IPS-NIHi7 (cell line): ENCODE measurements around the gene CTNNA3.

Source experiments
- DNase-seq: peaks from one replicate; pipeline ENCODE4 v3.0.0; 2012; ENCODE audit warnings: mixed read lengths; ENCODE audit errors: extremely low spot score

Gene CTNNA3

DNA sequence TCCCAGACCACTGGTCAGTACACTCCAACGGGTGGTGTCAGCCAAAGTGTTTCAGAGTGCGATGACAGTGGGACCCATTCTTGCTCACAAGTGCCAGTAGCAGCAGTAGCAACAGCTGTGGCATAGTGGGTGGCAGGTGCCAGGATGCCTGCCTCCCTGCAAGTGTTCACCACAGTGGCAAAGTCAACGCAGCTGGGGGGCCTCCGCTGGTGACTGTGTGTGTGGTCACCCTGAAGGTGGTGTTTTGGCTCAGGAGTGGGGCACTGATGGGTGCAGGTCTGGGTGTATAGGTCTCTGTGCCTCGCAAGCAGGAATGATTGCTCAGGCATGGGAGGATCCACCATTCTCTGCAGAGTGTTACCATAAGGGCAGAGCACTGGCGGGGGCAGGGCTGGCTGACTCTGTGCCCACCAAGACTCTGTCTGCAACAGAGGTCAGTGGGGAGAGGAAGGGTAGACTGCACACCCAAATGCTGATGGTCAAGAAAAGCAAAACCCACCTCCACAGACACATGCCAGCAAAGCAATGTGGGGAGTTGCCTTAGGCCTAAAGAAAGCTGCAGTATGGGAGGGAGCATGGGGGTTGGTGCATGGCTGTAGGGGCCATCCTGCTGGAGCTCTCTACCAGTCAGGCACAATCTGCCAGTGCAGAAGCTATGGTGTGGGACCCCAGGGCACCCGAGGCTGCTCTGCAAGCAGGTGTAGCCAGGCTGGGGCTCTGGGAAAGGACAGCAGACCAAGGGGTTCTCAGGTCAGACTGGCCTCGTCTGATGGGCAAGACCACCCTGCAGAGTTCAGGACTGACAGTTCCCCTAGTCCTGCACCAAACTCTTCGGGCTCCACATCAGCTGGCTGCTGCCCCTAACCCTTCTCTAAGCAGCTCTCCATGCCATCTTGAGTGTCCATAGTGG lies 368.1 kb downstream of the CTNNA3 start:
- DNase-seq = no peak

DNA sequence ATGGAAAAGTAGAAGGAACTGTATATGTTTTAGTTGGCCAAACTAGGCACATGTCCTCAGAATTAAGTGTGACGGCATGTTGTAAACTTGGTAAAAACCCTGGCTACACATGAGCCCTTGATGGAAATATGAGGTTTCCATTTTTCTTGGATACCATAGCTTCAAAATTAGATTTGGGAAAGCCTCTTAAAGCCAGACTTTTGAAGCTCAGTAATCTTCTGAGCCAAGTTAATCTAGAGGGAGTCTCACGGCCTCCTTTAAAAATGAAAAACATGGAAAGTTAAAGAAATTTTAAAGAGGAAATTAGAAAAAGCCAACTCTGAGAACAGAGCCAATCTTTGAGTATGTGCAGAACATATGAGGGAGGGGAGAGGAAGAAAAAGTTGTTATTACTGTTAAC lies 376.0 kb downstream of the CTNNA3 start:
- DNase-seq = no peak

DNA sequence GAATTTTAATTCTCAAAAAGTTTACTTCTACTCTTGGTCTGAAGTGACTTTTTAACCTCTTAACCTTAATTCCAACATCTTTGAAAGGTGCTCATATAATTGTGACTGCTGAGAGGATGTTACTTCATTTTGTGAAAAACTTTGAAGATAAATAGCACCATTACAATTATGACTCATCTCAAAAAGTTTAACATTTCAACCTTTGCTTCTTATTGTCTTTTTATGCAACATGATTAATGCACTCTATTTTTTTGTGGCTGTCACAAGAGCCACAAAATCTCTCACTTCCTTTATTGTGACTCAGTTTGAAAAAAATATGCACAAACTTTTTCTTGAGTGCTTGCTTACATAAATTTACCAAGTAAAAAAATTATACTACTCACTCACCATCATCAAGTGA lies 387.1 kb downstream of the CTNNA3 start:
- no peak for DNase-seq

DNA sequence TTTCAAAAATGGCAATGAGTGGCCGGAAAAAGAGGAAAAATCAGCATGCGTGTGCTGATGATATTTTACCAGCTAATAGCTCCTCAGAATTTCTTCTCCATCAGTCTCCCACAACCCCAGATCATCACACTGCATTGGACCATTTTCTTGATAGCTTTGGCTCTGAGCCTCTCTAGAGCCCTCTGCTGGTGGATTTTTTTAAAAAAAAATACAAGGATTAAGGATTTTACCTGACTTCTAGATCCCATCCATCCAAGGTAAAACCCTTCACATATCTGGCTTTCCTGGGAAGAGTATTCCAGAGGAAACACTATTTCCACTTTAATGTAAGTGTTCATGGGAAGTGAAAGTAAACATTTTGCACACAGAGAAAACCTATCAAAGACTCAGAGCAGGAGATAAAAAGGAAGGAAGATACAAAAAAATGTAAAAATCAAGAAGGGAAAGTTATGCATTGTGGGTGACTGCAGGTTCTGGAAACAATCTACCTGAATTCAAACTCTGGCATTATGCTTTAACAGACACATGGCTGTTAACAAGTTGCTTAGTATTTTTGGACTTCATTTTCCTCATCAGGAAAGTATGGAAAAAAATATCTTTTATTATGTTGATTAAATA lies 389.3 kb downstream of the CTNNA3 start:
- peak; percentile 71 for DNase-seq

DNA sequence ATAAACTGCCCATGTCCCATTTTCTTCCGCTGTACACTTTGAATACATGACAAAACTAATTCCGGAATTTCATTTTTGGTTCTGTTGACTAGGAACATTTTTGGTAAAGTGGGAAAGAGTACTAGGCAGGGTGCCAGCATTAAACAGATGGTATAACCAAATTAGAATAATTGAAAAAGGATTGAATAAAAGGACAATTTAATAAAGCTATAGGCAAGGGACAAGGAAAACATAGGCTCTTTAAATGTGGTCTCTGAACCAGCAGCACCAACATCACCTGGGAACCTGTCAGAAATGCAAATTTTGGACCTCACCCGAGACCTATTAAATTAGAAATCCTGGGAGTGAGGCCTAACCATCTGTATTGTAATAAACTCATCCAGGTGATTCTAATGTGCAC lies 393.3 kb downstream of the CTNNA3 start:
- no peak for DNase-seq

DNA sequence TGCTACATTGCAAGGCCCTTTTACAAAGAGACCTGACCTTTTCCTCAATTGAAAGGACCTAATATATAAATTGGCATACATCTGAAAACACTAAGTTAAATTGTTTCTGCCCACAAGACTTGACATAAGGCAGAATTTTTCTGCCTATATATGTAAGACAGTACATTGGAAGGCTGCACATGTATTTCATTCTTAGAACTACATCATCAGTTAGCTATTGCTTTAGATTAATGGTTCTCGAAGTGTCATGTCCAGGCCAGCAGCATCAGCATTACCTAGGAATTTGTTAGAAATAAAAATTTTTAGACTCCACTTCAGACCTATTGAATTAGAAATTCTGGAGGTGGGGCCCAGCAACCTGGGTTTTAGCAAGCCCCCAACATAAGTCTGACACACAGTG lies 396.2 kb downstream of the CTNNA3 start:
- DNase-seq = no peak

DNA sequence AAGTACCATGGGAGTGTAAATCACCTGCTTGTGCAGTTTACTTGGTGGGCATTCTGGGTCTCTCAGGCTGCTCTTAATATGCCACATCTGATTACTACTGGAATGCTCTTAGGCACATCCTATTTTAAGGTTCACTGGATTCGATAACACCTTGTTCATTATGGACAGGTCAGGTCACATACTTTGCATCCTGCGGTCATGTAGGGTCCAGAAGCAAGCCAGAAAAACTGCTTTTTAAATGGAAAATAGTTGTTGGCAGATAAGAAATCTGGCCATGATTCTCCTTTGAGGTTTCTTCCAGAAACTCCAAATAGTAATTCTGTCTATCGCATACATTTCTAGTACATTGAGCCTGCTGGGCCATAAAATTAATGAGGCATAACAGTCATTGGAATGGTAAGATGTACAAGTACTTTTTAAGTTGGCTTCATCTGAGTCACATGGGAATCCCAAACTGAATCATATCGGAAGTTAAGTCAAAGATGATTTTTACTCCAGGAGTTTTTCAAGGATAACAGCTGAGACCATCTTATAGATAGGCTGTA lies 398.3 kb downstream of the CTNNA3 start:
- DNase-seq = no peak

DNA sequence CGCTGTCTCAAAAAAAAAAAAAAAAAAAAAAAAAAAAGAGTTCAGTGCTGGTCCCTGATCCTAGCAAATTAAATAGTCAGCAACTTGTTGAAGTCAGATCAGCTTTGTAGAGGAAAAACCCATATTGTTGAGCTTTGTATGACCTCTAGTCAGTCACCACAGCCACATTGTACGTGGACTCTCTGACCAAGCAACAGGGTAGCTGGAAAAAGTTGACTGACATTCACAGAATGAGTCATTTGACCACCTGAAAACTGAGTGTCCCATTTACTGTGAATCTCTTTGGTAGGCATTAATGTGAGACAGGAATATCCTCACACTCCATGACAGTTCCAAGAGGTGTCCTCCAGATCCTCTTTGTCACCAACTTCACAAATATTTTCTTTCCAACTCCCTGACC lies 399.1 kb downstream of the CTNNA3 start:
- no peak for DNase-seq

DNA sequence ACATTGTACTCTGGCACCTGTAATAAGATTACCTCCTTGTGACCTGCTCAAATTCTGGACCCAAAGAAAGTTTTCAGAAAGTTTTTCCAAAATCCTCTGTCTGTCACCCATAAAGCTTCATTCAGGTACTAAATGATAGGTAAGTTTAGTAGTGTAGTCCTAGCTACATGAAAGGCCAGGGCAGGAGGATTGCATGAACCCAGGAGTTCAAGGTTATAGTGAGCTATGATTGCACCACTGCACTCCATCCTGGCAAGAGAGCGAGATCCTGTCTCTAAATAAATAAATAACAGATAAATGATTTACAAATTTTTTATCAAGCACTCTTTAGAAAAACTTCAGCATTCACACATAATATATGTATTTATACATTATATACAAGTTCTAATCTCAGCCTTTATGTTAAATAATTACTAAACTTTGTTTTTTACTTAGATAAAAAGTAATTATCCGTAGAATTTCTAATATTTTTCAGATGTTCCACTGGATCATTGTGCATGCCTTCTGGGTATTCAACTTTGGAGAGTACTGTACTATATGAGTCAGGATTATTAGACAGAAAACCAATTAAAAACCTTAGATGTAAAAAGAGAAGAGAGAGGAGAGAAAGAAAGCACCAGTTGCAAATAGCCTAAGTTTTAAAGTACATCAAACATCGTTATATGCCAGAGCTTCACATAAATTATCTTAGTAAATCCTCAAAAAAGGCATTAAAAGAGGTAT lies 407.1 kb downstream of the CTNNA3 start:
- no peak for DNase-seq

DNA sequence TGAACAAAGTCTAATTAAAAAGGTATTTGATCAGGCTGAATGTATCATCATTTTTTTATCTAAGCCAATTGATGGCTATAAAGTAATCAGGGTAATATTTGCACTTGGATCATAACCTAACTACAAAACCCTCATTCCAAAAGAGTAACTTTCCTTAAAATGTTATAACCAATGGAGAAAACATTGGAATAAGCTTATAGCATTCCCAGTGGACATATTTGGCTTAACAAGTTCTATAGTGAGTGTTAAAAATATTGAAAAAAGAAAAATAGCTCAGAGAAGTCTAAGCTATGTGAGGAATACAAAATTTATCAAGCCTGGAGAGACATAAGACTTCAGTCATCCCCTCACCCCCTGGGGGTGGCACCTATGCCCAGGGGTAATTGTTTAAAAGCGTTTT lies 411.4 kb downstream of the CTNNA3 start:
- DNase-seq = no peak

DNA sequence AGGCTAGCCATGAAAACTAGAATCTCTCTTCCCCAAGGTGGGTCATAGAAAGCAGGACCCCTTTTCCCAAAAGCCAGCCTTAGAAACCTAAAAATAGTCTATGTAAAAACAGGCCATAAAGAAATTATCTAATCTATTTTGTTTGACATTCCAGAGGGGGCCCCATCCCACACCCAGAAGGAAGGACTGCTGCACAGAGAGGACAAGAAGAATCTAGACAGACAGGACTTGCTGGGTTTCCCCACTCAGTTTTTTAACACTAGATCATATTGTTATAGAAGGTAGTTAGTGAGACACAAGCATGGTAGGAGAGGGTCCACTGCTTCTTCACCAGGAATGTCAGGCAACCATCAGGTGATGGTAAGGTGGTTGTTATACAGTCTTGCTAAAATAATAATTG lies 413.1 kb downstream of the CTNNA3 start:
- no peak for DNase-seq

DNA sequence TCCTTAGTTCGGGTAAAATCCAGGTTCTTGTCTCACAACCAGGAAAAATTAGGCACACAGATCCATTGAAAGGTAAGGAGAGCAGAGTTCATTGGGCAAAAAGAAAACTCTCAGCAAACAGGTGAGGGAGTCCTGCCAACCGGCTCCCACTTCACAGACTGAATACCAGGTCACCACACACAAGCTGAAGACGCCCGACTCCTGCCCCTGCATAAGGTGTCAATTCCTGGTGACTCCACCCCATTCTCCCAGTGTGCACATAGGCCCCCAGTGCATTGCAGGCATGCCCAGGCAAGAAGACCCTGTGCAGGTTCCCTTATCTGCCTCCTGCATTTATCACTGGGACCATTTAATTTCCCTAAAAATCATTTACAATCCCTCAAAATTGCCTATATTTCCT lies 415.6 kb downstream of the CTNNA3 start:
- no peak for DNase-seq

DNA sequence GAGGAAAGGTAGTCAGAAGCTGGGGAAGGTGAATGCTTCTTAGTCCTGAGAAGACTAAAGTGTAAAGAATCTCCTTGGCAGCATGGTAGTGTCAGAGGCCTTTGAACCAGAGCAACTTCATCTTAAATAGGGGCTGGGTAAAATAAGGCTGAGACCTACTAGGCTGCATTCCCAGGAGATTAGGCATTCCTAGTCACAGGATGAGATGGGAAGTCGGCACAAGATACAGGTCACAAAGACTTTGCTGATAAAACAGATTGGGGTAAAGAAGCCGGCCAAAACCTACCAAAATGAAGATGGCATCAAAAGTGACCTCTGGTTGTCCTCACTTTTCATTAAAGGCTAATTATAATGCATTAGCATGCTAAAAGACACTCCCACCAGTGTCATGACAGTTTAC lies 418.6 kb downstream of the CTNNA3 start:
- DNase-seq = no peak

DNA sequence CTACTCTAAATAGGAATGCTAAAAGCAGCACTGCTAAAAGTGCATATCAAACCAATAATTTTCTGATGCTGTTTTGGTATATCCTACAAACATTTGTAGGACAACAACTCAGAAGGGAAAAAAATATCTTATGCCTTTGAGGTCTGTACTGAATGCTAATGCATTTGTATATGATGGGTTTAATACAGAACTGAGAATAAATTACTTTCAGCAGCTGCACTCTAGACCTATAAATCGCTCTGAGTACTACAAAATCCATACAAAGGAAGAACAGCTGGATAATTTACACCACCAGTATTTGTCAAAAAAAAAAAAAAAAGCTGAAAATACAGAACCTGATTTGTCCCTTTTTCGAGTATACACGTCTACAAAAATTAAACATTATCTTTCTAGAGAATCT lies 426.2 kb downstream of the CTNNA3 start:
- DNase-seq = no peak

DNA sequence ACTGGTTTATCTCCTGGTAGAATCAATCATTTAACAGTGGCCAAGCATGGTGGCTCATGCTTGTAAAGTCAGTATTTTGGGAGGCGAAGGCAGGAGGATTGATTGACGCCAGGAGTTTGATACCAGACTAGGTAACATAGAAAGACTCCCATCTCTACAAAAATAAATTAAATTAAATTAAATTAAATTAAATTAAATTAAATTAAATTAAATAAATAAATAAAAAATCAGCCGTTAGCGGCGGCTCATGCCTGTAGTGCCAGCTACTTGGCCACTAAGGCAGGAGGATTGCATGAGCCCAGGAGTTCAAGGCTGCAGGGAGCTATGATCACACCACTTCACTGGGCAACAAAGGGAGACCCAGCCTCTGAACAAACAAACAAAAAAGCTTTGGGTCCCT lies 427.8 kb downstream of the CTNNA3 start:
- no peak for DNase-seq

DNA sequence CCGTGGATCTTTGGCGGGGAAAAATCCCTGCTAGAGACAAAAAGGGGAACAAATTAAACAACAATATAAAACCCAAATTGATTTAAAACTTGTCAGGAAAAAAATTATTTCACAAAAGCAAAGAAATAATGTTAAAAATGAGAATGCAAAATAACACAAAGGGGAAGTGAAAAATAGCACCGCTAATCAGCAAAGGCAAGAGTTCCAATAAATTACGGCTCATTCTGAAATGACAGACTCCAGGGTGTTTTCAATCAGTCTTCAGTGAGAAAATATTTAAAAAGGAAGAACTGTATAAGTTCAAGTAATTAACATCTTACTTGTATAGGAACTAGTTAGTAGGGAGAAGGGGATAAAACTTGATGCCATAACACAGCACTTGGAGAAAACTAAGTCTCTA lies 433.3 kb downstream of the CTNNA3 start:
- DNase-seq = no peak

DNA sequence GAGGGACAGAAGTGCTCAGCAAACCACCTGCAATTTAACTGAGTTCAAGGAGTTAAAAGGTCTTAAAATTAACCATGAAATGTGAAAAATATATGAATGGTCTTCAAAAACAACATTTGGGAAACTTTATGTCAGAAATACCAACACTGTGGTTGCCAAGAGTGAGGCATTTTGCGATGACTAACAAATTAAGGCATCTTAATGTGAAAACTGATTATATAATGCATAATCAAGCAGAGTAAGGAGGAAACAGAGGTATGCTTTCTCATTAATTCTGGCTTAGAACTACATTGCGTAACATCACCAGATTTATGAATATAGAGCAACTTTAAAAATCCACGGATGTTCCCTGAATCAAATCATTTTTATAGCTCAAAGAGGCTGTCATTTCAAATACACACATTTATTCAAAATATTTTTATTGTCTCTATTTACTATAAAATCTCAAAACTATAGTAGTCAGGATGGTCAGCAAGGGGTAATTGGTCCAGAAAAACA lies 434.6 kb downstream of the CTNNA3 start:
- no peak for DNase-seq

DNA sequence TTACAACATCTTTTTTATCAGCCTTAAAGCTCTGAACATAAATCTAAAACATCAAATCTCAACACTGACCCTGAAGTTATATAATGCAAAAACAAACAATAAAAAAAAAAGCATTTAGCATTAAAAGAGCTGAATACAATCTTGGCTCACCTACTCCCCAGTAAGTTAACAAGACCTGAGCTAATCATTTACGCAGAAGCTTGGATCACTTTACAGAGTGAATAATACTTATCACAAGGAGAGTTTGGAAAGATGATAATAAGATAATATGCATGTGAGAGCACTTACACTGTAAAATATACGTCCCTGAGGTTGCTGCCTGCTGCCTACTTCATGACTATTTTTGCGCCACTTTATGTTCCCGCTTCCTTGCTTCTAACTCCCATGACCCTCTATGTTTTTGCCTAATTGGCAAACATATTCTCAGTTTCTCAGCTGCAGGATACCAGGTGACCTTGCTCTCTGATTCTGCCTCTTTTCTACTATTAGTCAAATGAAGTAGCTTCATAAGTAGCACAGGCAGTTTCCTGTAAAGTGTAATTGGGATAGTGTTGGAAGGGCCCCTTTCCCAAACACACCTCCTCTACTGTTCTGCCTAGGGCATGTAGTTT lies 436.6 kb downstream of the CTNNA3 start:
- no peak for DNase-seq

DNA sequence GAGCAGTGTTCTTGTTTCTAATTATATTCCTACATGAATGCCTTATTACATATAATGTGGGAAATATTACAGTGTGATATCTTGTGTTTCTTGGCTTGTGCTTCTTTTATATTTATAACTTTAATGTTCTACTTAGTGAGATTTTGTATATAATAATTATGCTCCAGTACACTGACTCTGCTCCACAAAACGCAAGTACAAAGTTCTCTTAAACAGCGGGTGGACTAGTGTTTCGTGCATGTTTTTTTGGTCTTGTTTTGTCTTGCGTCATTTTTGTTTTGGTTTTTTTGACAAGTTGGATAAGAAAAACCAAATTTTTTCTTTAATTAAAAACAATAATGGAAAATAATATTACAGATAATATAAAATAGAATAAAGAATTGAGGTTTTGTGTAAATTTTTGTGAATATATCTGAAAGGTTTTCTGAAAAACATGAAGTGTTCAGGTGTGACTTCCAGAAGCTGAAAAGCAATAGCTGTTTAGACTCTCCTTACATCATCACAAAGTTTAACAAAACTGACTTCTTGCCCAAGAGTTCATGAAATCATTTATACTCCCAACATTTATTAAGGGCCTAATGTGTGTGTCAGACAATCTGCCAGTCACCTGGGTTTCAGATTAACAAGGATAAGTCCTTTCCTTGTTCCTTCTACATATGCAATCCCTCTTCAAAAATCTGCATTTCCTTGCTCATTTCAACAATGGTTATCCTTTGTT lies 438.4 kb downstream of the CTNNA3 start:
- no peak for DNase-seq

DNA sequence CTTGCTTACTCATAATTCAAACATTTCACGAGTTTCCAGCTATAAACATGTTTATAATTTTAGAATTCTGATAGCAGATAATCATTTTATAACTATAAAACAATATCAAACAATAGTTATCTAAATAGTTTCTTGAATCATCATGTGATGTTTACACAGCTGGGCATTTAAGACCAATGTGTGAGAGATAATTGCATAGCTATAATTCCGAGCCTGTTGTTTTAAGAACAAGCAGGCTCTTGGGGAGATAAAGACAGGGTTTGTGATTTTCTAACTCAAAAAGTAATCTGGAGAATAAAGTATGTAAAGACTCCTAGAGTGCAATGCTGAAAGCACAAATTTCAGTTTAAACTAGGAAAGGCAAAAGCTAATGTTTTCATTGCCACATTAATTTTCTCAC lies 439.0 kb downstream of the CTNNA3 start:
- DNase-seq = no peak

DNA sequence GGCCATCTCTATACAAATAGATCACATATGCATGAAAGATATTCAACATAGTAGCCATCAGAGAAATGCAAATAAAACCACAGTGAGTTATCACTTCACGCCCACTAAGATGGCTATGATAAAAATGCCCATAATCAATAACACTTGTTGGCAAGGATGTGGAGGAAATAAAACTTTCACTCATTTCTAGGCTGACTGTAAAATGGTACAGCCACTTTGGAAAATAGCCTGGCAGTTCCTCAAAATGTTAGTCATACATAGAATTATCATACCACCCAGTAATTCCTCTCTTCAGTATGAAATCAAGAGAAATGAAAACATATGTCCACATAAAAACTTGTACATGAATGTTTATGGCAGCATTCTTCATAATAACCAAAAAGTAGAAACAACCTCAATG lies 445.3 kb downstream of the CTNNA3 start:
- DNase-seq = no peak
